NAMALWA (cell line): ENCODE results near the gene ELANE.
"Not testable (repeated sequence)": the region's sequence is repeated elsewhere in the genome, so short reads cannot be mapped to it uniquely, and the experiment has no call there.

Experiments used
- DNase-seq: peaks from one replicate; pipeline ENCODE4 v3.0.0-alpha.2; 2015; ENCODE audit warnings: low spot score

Gene ELANE

GRCh38 chr19:862581-863314 lies 10.6 kb downstream of the ELANE start:
- DNase-seq, result peak; percentile 84

- no peak for DNase-seq
Measured at GRCh38 chr19:863315-863620, 11.2 kb downstream of the ELANE start.

- DNase-seq, result no peak
Measured at GRCh38 chr19:866769-867300, 14.7 kb downstream of the ELANE start.

- DNase-seq, result no peak
Measured at GRCh38 chr19:867301-867793, 15.2 kb downstream of the ELANE start.

- no peak for DNase-seq
Measured at GRCh38 chr19:867855-868457, 15.9 kb downstream of the ELANE start.

GRCh38 chr19:868458-869244 lies 16.5 kb downstream of the ELANE start:
- no peak for DNase-seq

- no peak for DNase-seq
Measured at GRCh38 chr19:869245-870177, 17.4 kb downstream of the ELANE start.

- DNase-seq, result no peak
Measured at GRCh38 chr19:870314-870713, 18.2 kb downstream of the ELANE start.

- DNase-seq, result no peak
Measured at GRCh38 chr19:870963-871401, 18.9 kb downstream of the ELANE start.

- DNase-seq, result no peak
Measured at GRCh38 chr19:871446-872265, 19.6 kb downstream of the ELANE start.

GRCh38 chr19:872266-872951 lies 20.3 kb downstream of the ELANE start:
- DNase-seq, result peak; percentile 95

GRCh38 chr19:873084-873483 lies 21.0 kb downstream of the ELANE start:
- DNase-seq, result peak; percentile 91

GRCh38 chr19:873561-874041 lies 21.5 kb downstream of the ELANE start:
- DNase-seq, result no peak

- peak; percentile 56 for DNase-seq
Measured at GRCh38 chr19:875265-875879, 23.3 kb downstream of the ELANE start.

GRCh38 chr19:876089-876488 lies 24.0 kb downstream of the ELANE start:
- no peak for DNase-seq

- DNase-seq, result no peak
Measured at GRCh38 chr19:876780-877314, 24.7 kb downstream of the ELANE start.

GRCh38 chr19:877992-878660 lies 26.0 kb downstream of the ELANE start:
- DNase-seq, result not testable (repeated sequence)

GRCh38 chr19:878751-879561 lies 26.9 kb downstream of the ELANE start:
- not testable (repeated sequence) for DNase-seq
